ENCODE results near the gene NISCH. TPM values are rescaled to one million over a fixed set of nuclear protein-coding genes. Genes with fewer than 3 reads are reported as not detected.
A peak's percentile ranks its signal among the peaks of the same experiment; 100 is the strongest.

Gene NISCH
- total and polyA plus RNA-seq, 4 donors = 91.5 to 161 (median 113) TPM

GRCh38 chr3:52530918-52531826, 75.8 kb downstream of the NISCH start:
- Histone ChIP-seq H3K4me1 (ENCODE audit: control insufficient read depth, insufficient read depth, low read length) (peaks cover 45% of the 10 kb centered on the region), H3K27me3 (ENCODE audit: control insufficient read depth, insufficient read depth, low read length) (no peaks in the 10 kb centered on the region), H3K27ac (ENCODE audit: low read depth, low read length) (no peak overlapping the region), H3K36me3 (ENCODE audit: control insufficient read depth, insufficient read depth, low read length) (peaks cover 52% of the 10 kb centered on the region), H3K9me3 (ENCODE audit: control insufficient read depth, insufficient read depth, low read length) (no peaks in the 10 kb centered on the region), H3K4me3 (ENCODE audit: low read depth, low read length) (no peak overlapping the region)
- DNase-seq (ENCODE audit: low read depth in 4 of 6, low spot score in 6 of 6) = no peak
- WGBS (ENCODE audit: insufficient coverage) = 70% methylated on average over 9 of the region's 10 CpGs

- H3K4me1 ChIP-seq (ENCODE audit: control insufficient read depth, insufficient read depth, low read length) = peaks cover 45% of the 10 kb centered on the region
- peaks cover 44% of the 10 kb centered on the region for H3K36me3 ChIP-seq (ENCODE audit: control insufficient read depth, insufficient read depth, low read length)
- no peak overlapping the region for H3K27ac ChIP-seq (ENCODE audit: low read depth, low read length)
- no peaks in the 10 kb centered on the region for H3K9me3 ChIP-seq (ENCODE audit: control insufficient read depth, insufficient read depth, low read length)
- WGBS (ENCODE audit: insufficient coverage) = 67% methylated on average over 12 of the region's 14 CpGs
- no peak for DNase-seq (ENCODE audit: low read depth in 4 of 6, low spot score in 6 of 6)
- H3K27me3 ChIP-seq (ENCODE audit: control insufficient read depth, insufficient read depth, low read length) = no peaks in the 10 kb centered on the region
- peak overlapping the region; percentile 69 for H3K4me3 ChIP-seq (ENCODE audit: low read depth, low read length)
Measured at GRCh38 chr3:52531860-52532516, 76.6 kb downstream of the NISCH start.

GRCh38 chr3:52532517-52532837, 77.1 kb downstream of the NISCH start:
- Histone ChIP-seq H3K27ac (ENCODE audit: low read depth, low read length) (peak overlapping the region; percentile 52), H3K27me3 (ENCODE audit: control insufficient read depth, insufficient read depth, low read length) (no peaks in the 10 kb centered on the region), H3K4me3 (ENCODE audit: low read depth, low read length) (peak overlapping the region; percentile 69), H3K9me3 (ENCODE audit: control insufficient read depth, insufficient read depth, low read length) (no peaks in the 10 kb centered on the region), H3K36me3 (ENCODE audit: control insufficient read depth, insufficient read depth, low read length) (peaks cover 39% of the 10 kb centered on the region), H3K4me1 (ENCODE audit: control insufficient read depth, insufficient read depth, low read length) (peaks cover 50% of the 10 kb centered on the region)
- peak in 2 of 6 donors; percentile 35 to 38 for DNase-seq (ENCODE audit: low read depth in 4 of 6, low spot score in 6 of 6)
- 14% methylated on average over 5 of the region's 5 CpGs for WGBS (ENCODE audit: insufficient coverage)

GRCh38 chr3:52532838-52533622, 77.6 kb downstream of the NISCH start:
- WGBS (ENCODE audit: insufficient coverage) = under 1% methylated on average over 78 of the region's 78 CpGs
- Histone ChIP-seq H3K27me3 (ENCODE audit: control insufficient read depth, insufficient read depth, low read length) (no peaks in the 10 kb centered on the region), H3K36me3 (ENCODE audit: control insufficient read depth, insufficient read depth, low read length) (peaks cover 34% of the 10 kb centered on the region), H3K4me1 (ENCODE audit: control insufficient read depth, insufficient read depth, low read length) (peaks cover 55% of the 10 kb centered on the region), H3K9me3 (ENCODE audit: control insufficient read depth, insufficient read depth, low read length) (no peaks in the 10 kb centered on the region), H3K27ac (ENCODE audit: low read depth, low read length) (peak overlapping the region; percentile 52), H3K4me3 (ENCODE audit: low read depth, low read length) (peak overlapping the region; percentile 69)
- DNase-seq (ENCODE audit: low read depth in 4 of 6, low spot score in 6 of 6) = peak in 2 of 6 donors; percentile 51 to 65

GRCh38 chr3:52533623-52534280, 78.3 kb downstream of the NISCH start, which contains the start of gene NT5DC2:
NT5DC2 (minus strand) TSS chr3:52533857; CDS start chr3:52533737, 120 bp downstream.
- peak within 1 kb of the TSS; percentile 82 for H3K27ac ChIP-seq (ENCODE audit: low read depth, low read length)
- peak in 5 of 6 donors; percentile 55 to 92 (median 73) for DNase-seq (ENCODE audit: low read depth in 4 of 6, low spot score in 6 of 6)
- H3K9me3 ChIP-seq (ENCODE audit: control insufficient read depth, insufficient read depth, low read length) = no peaks in the 10 kb centered on the region
- under 1% methylated on average over 91 of the region's 91 CpGs for WGBS (ENCODE audit: insufficient coverage)
- H3K27me3 ChIP-seq (ENCODE audit: control insufficient read depth, insufficient read depth, low read length) = no peaks in the 10 kb centered on the region
- H3K4me1 ChIP-seq (ENCODE audit: control insufficient read depth, insufficient read depth, low read length) = peaks cover 62% of the 10 kb centered on the region
- peak within 1 kb of the TSS; percentile 69 for H3K4me3 ChIP-seq (ENCODE audit: low read depth, low read length)
- peaks cover 26% of the 10 kb centered on the region for H3K36me3 ChIP-seq (ENCODE audit: control insufficient read depth, insufficient read depth, low read length)

GRCh38 chr3:52534281-52535183, 79.1 kb downstream of the NISCH start:
- peak in 2 of 6 donors; percentile 33 to 49 for DNase-seq (ENCODE audit: low read depth in 4 of 6, low spot score in 6 of 6)
- Histone ChIP-seq H3K4me3 (ENCODE audit: low read depth, low read length) (peak overlapping the region; percentile 50), H3K27me3 (ENCODE audit: control insufficient read depth, insufficient read depth, low read length) (no peaks in the 10 kb centered on the region), H3K36me3 (ENCODE audit: control insufficient read depth, insufficient read depth, low read length) (peaks cover 20% of the 10 kb centered on the region), H3K27ac (ENCODE audit: low read depth, low read length) (peak overlapping the region; percentile 82), H3K4me1 (ENCODE audit: control insufficient read depth, insufficient read depth, low read length) (peaks cover 62% of the 10 kb centered on the region), H3K9me3 (ENCODE audit: control insufficient read depth, insufficient read depth, low read length) (no peaks in the 10 kb centered on the region)
- 28% methylated on average over 57 of the region's 57 CpGs for WGBS (ENCODE audit: insufficient coverage)

GRCh38 chr3:52535411-52536111, 80.2 kb downstream of the NISCH start:
- peaks cover 62% of the 10 kb centered on the region for H3K4me1 ChIP-seq (ENCODE audit: control insufficient read depth, insufficient read depth, low read length)
- no peak for DNase-seq (ENCODE audit: low read depth in 4 of 6, low spot score in 6 of 6)
- H3K9me3 ChIP-seq (ENCODE audit: control insufficient read depth, insufficient read depth, low read length) = no peaks in the 10 kb centered on the region
- peaks cover 15% of the 10 kb centered on the region for H3K36me3 ChIP-seq (ENCODE audit: control insufficient read depth, insufficient read depth, low read length)
- H3K27ac ChIP-seq (ENCODE audit: low read depth, low read length) = peak overlapping the region; percentile 65
- H3K4me3 ChIP-seq (ENCODE audit: low read depth, low read length) = peak overlapping the region; percentile 33
- H3K27me3 ChIP-seq (ENCODE audit: control insufficient read depth, insufficient read depth, low read length) = no peaks in the 10 kb centered on the region
- 90% methylated on average over 4 of the region's 19 CpGs for WGBS (ENCODE audit: insufficient coverage)

- H3K9me3 ChIP-seq (ENCODE audit: control insufficient read depth, insufficient read depth, low read length) = no peaks in the 10 kb centered on the region
- WGBS (ENCODE audit: insufficient coverage) = 0% methylated on average over 5 of the region's 9 CpGs
- peak overlapping the region; percentile 65 for H3K27ac ChIP-seq (ENCODE audit: low read depth, low read length)
- H3K36me3 ChIP-seq (ENCODE audit: control insufficient read depth, insufficient read depth, low read length) = peaks cover 12% of the 10 kb centered on the region
- peaks cover 58% of the 10 kb centered on the region for H3K4me1 ChIP-seq (ENCODE audit: control insufficient read depth, insufficient read depth, low read length)
- no peak for DNase-seq (ENCODE audit: low read depth in 4 of 6, low spot score in 6 of 6)
- H3K4me3 ChIP-seq (ENCODE audit: low read depth, low read length) = peak overlapping the region; percentile 33
- H3K27me3 ChIP-seq (ENCODE audit: control insufficient read depth, insufficient read depth, low read length) = no peaks in the 10 kb centered on the region
Measured at GRCh38 chr3:52536112-52536368, 80.6 kb downstream of the NISCH start.
